ENCODE results near the gene IGF2R.

DNA sequence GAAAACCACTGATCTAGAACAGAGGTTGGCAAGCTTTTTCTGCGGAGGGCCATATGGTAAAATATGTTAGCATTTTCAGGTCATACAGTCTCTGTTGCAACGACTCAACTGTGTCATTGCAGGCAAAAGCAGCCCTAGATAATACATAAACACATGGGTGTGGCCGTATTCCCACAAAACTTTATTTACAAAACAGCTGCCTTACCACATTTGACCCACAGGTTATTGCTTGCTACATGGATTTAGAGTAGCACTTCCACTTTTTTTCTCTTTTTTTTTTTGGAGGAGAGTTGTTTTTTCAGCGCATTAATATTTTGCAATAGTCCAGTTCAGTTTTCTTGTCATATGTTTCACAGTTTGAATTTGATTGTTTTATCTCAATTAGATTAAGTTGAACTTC, 2.5 kb upstream of the IGF2R start:
- no peak for TF ChIP-seq STAG1 (CRISPR knock-in tag; IDR thresholded peaks at IDR 0.05)
- no peak for TF ChIP-seq ZNF121 (CRISPR knock-in tag; IDR thresholded peaks at IDR 0.05)
- no peak for TF ChIP-seq ZMYM4 (CRISPR knock-in tag; IDR thresholded peaks at IDR 0.05)
- no peak for TF ChIP-seq SOX6 (IDR thresholded peaks at IDR 0.05)
- TF ChIP-seq SOX6 (CRISPR knock-in tag; IDR thresholded peaks at IDR 0.05): no peak
- no peak for TF ChIP-seq ARNT (IDR thresholded peaks at IDR 0.05)
- no peak for TF ChIP-seq JUND (CRISPR knock-in tag; IDR thresholded peaks at IDR 0.05)
- TF ChIP-seq ZNF773 (CRISPR knock-in tag; IDR thresholded peaks at IDR 0.05; ENCODE audit: borderline replicate concordance): no peak
- TF ChIP-seq ZBTB34 (CRISPR knock-in tag; IDR thresholded peaks at IDR 0.05): no peak

Data from HepG2 (cell line).